Left renal pelvis (tissue), 4 donors: ENCODE data around the gene PALD1. TPM values are rescaled to one million over a fixed set of nuclear protein-coding genes. Genes with fewer than 3 reads are reported as not detected.

Experiments used
- DNase-seq, 4 donors: peaks; one replicate each; pipeline ENCODE4 v3.0.0-alpha.2; 2013; ENCODE audit warnings: low read depth in 4 of 4, low spot score in 3 of 4
- polyA plus RNA-seq, 4 donors: library from polyadenylated mRNA; unstranded; fragments of 120-200 nt; gene quantifications; one replicate each; pipeline ENCODE4 v1.2.1, GENCODE V29; 2013; ENCODE audit not compliant: insufficient read length in 4 of 4

Gene PALD1
- 10 to 100 TPM in 3 of 4 donors, 1 to 10 TPM in 1; 9.2 to 11.8 (median 10.6) TPM for polyA plus RNA-seq

DNA sequence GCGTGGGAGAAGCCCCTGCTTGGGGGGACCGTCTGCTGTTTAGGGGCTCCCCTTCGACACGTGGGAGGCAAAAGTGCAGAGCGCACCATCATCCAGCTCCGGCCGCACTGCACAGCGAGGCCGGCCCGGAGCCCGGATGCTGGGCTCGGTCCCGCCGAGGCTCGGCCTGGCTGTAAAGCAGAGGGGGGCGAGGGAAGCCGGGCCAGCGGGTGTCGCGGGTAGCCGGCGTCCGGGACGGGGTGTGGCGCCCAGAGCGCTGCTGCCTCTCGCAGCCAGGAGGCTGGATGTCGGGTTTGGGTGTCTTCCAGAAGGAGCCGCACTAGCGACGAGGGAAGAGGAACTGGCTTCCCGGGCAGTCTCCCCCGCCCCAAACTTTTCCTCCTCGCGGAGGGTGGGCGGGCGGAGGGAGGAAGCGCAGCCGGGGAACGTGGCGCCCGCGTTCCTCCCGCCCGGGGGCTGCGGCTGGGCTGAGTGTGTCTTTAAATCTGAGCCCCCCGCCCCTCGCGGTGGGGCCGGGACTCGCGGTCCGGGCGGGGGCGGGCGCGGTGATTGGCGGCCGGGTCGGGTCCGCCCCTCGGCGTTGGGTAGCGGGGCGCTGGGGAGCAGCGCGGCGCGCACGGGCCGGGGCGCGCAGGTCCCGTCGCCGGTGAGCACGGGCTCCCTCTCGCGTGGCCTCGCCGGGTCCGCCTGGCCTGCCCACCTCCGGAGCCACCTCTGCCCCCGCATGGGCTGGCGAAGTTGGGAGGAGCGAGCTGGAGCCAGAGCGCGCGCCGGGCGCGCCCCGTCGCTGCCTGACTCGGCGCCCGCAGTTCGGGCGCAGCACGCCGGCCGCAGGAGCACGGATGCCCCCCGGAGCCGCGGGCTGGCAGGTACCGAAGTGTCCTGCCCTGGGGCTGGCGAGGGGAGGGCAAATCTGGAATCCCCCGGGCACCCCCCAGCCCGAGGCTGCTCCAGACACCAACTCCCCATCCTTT lies at the start of gene PALD1:
Gene PALD1, plus strand, starts transcription at position 577 of the 974 bp plus-strand sequence. CDS start 47,185 bp downstream, outside the sequence.
- no peak for DNase-seq

GRCh38 chr10:70430493-70431445 lies 47.8 kb upstream of the PALD1 start:
- peak; percentile 28 to 79 (median 46) for DNase-seq

DNA sequence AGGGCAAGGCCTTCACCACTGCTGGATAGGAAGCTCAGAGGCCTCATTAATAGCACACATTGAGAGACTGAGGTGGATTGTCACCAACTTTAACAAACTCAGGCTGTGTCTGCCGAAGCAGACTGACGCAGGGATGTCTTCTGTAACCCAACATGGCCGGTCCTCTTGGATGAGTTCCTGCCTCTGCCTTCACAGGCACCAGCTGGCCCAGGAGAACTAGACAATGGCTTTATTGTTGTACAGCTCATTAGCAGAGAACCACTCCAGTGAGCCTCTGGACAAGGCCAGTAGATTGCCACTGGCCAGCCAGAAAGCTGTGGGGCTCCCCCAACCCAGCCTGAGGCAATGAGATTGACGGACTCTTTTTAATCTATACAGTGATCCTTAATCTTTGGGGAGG lies 46.5 kb upstream of the PALD1 start:
- DNase-seq = no peak

GRCh38 chr10:70432561-70433263 lies 45.9 kb upstream of the PALD1 start:
- no peak for DNase-seq

DNA sequence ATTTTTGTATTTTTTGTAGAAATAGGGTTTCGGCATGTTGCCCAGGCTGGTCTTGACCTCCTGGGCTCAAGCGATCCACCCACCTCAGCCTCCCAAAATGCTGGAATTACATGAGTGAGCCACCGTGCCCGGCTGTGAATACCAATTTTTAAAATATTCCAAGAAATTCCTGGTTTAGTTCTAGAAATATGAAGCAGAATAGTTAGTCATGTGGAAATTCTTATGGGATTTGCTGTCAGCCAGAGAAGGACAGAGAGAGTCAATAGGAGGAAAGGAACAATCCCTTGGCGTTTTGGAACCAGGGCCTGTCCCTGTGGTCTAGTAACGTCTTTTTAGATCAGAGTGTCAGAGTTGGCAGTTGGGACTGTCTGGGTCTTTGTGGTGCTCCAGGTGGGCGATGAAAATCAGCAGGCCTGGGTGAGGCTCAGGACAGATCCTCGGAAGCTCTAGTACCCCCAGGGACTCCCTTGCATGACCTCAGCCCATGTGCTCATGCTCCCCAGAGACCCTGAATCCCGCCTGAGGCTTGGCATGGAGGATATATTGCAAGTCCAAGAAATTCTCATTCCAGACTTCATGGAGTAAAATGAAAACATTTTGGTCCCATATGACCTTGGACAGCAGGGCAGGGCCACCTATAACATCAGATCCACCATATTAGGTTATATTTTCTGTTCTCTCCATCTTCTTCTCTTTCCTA lies 44.8 kb upstream of the PALD1 start:
- DNase-seq = no peak

DNA sequence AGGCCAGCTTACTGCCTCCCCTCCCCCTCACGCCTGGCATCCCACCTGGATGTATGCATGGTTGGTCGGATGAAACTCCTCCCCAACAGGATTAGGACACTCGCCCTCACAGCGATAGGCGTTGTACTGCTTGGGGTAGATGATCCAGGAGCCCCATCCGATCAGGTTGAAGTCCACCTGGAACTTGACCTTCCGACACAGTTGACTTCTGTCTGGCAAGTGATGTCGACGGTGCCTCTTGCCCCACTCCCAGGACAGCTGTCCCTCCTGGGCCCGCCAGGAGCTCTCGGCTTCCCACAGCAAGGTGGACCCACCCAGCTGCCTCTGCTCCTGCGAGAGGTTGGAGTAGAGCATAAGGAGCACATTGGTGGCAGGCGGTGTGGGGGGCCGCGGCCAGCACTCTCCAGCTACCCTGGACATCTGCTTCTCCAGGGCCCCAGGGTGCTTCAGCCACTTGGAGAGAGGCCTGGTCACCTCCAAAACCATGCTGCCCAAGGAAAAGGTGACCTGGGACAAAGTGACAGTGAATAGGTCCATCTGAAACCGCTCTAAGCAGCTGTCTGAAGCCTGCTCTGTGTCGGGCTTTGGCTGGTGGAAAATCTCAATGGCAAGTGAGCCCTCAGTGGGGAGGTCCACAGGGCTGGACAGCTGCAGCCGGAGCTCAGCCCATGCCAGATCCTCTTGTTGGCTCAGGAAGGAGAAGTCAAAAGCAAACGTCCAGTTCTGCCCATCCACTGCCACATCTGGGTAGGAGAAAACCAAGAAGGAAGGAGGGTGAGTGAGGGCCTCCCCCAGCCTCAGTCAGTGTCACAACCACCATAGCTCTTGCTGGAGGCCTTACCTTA lies 43.1 kb upstream of the PALD1 start:
- DNase-seq = no peak

- DNase-seq = no peak
Measured at GRCh38 chr10:70437721-70438120, 40.8 kb upstream of the PALD1 start.

DNA sequence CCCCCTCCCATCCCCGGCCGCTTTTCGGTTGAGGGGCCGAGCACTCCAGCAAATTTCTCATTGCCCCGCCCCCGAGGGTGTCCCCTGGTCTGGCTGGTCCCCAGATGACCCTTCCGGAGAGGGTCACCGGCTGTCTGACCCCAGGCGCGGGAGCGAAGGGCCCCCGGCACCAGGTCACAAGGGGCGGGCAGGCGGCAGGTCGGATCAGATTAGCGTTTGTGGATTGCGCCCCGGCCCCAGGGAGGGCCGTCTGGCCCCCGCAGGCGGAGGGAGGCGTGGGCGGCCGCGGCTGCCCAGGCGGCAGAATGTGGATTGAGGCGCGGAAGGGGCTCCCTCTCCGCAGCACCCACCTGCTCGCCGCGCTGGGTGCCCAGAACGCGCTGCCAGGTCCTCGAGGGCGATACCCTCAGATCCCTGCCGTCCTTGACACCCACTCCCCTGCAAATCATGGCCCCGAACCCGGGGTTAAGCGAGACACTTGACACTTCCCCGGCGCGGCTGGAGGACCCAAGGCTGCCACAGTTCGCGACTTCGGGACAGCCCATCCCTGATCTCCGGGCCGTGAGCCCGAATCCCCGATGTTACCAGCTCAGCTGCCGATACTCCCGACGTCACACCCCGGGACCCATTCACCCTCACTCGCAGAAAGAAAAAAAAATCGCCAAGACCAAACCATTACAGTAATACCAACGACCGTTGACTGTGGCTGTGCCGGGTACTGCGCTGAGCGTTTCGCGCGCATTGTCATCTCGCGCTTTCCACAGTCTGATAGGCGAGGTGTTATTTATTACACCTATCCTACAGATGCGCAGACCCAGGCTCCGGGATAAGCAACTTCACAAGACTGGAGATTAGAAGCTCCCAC lies 38.0 kb upstream of the PALD1 start:
- no peak for DNase-seq

DNA sequence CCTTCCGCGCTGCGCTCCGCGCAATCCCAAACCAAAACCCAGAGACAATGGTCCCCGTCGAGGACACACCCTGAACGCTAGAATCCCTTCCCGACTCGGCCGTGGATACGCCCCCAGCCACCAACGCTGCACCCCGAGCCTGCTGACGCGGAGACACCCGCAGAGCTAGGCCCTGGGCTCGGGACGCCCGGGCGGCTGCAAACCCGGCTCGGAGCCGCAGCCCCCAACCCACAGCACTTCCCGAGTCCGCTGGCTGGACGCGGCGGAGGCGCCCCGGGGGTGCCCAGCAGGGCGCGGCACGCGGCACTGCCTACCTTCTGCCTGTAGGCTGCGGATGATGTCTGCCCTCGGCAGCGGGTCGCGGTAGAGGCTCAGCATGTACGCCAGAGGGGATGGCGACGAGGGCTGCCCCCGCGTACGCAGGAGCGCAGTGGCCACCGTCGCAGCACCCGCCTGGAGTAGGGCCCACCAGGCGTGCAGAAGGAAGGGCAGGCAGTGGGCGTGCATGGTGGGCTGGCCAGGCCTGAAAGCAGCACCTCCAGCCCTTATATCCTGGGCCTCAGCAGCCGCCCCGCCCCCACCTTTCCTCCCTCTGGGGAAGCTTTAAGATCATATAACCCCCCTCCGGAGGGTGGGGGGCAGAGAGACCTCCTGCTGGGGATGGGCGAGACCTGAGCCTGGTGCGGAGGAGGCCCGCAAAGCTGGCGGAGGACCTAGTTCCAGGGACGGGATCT lies 37.2 kb upstream of the PALD1 start, which contains the start of gene NODAL:
Gene NODAL, minus strand, starts transcription at position 521 of the 734 bp plus-strand sequence. Its CDS starts 14 bp downstream, at position 507.
- no peak for DNase-seq

DNA sequence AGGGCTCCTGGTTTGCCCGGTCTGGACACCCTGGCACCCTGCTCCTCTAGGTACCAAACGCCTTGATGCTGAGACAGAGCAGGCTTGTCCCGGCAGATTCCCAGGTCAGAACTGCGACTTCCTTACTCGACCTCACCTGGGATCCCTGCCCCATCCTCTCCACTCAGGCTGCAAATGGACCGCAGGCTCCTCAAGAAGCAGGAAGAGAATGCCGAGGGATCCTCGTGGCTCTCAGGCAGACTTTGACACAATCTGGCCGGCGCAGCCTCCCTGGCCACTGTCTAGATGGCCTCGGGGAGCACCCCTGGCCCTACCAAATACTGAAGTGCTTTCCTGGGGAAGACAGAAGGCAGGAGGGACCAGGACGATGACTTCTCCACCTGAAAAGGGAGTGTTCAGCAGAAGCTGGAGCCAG lies 36.7 kb upstream of the PALD1 start:
- DNase-seq = no peak

GRCh38 chr10:70442332-70442988 lies 36.1 kb upstream of the PALD1 start:
- no peak for DNase-seq

DNA sequence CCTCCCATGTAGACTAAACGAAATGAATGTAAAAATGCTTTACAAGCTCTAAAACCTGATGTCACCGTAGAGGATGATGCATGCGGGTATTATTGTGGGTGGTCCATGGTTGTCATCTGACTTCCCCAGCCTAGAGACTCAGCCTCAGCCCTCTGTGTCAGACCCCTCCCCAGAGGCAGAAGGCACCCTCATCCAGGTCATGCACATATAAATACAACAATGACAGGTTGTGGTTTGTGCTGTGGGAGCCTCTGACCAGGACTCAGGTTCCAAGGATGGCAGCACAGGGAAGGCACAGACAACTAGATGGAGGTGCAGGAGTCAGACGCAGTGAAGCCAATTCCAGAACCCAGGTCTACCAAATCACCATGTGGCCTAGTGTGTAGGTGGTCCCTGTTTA lies 33.8 kb upstream of the PALD1 start:
- no peak for DNase-seq

DNA sequence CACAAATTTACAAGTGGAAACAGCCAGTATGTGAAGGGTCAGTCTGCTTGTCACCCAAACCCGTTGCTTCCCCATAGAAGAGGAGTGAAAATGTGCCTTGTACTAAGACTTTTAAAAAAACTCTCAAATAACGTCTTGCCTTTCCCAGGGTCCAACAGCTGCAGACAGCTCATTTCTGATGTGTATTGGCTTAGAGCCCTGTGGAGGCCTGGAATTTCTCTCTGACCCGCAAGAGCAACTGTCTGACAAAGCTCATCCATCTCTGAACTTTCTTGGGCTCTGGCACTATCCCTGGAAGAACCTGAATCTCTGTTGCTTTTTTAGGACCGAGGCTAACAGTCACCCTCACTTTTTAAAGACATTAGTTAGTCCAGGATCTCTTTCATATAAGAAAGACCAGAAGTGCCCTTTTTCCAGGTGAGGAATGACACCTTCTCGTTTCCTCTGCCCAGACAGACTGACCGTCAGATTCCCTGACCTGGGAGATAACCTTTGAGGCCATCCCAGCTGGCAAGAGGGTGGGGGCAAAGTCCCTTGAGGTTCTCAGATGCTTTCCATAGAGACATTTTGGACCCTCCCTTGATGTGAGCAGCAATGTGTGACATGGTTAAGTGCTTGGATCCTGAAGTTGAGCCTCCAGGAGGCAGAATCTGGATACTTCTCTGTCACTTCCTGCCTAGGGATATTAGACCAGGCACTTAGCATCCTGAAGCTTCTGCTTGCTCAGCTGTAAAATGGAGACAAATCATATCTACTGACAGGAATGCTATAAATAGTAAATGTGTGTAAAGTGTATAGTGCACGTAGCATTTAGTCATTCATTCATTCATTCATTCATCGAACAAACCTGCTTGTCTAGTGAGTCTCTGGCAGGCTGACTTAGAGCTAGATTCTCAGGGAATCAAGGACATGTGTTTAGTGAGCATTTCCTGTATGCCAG lies 32.6 kb upstream of the PALD1 start:
- no peak for DNase-seq

- DNase-seq = no peak
Measured at GRCh38 chr10:70448236-70448635, 30.3 kb upstream of the PALD1 start.

GRCh38 chr10:70455213-70455630 lies 23.3 kb upstream of the PALD1 start:
- DNase-seq = no peak
